Endodermal cell (in vitro differentiated cells): ENCODE data around the gene CYREN. TPM values are rescaled to one million over a fixed set of nuclear protein-coding genes. Genes with fewer than 3 reads are reported as not detected.
"Not testable (repeated sequence)": the region's sequence is repeated elsewhere in the genome, so short reads cannot be mapped to it uniquely, and the experiment has no call there.

Experiments
- DNase-seq: peaks from one replicate; pipeline ENCODE4 v3.0.0-alpha.2; 2017
- H3K27ac ChIP-seq: 2 replicates; pipeline ENCODE4 v1.5.1; 2013; ENCODE audit warnings: mild to moderate bottlenecking, low read depth, low read length, moderate library complexity
- H3K27me3 ChIP-seq: 2 replicates; pipeline ENCODE4 v1.6.1; 2013; ENCODE audit warnings: mild to moderate bottlenecking, low read length, moderate library complexity; ENCODE audit not compliant: insufficient read depth, control insufficient read depth, poor library complexity, severe bottlenecking
- H3K36me3 ChIP-seq: 2 replicates; pipeline ENCODE4 v1.7.0; 2013; ENCODE audit warnings: mild to moderate bottlenecking, low read length, moderate library complexity; ENCODE audit not compliant: control insufficient read depth, insufficient read depth
- H3K4me1 ChIP-seq: one replicate; pipeline ENCODE4 v1.7.0; 2013; ENCODE audit warnings: low read length; ENCODE audit not compliant: control insufficient read depth, insufficient read depth
- H3K4me3 ChIP-seq: 2 replicates; pipeline ENCODE4 v1.5.1; 2013; ENCODE audit warnings: mild to moderate bottlenecking, low read length, moderate library complexity
- H3K9ac ChIP-seq: 2 replicates; pipeline ENCODE4 v1.6.1; 2013; ENCODE audit warnings: mild to moderate bottlenecking, low read length, moderate library complexity; ENCODE audit not compliant: poor library complexity, severe bottlenecking; ENCODE audit errors: extremely low read depth
- H3K9me3 ChIP-seq: 2 replicates; pipeline ENCODE4 v1.6.1; 2013; ENCODE audit warnings: mild to moderate bottlenecking, low read length, moderate library complexity; ENCODE audit not compliant: control insufficient read depth
- H3K27ac Mint-ChIP-seq: 2 replicates; pipeline ENCODE4 v1.8.0; 2020; ENCODE audit warnings: mixed read lengths
- H3K27me3 Mint-ChIP-seq: 2 replicates; pipeline ENCODE4 v1.8.0; 2021; ENCODE audit warnings: mild to moderate bottlenecking, mixed read lengths; ENCODE audit not compliant: insufficient read depth
- H3K36me3 Mint-ChIP-seq: 2 replicates; pipeline ENCODE4 v1.8.0; 2020; ENCODE audit warnings: low read depth, mixed read lengths
- H3K4me1 Mint-ChIP-seq: 2 replicates; pipeline ENCODE4 v1.8.0; 2020; ENCODE audit warnings: mixed read lengths
- H3K4me3 Mint-ChIP-seq: 2 replicates; pipeline ENCODE4 v1.8.0; 2020; ENCODE audit warnings: mild to moderate bottlenecking, moderate library complexity, mixed read lengths
- H3K9me3 Mint-ChIP-seq: 2 replicates; pipeline ENCODE4 v1.8.0; 2020; ENCODE audit warnings: mild to moderate bottlenecking, mixed read lengths
- WGBS, 2 experiments: methylation state at CpG; one replicate each; pipeline versions ENCODE4 v1.1.5 to v1.1.7; 2013; ENCODE audit warnings: missing lambda C conversion rate in 2 of 2, mixed read lengths in 1 of 2; ENCODE audit not compliant: insufficient coverage in 1 of 2, insufficient read length in 1 of 2; 5-methylcytosine and 5-hydroxymethylcytosine counted together
- total RNA-seq, 2 donors: library from RNA; stranded (reverse); fragmentation: NEBNext Ultra II Directional in 1 of 2; extraction: Animal tissue kit (Norgen Biotek cat#: 25700) in 1 of 2; gene quantifications; 2 replicates in 1 of 2; 3 replicates in 1 of 2; pipeline ENCODE4 v1.2.1, GENCODE V29; 2021
- TF ChIP-seq, protein P1 (sequence below): fragments of 200-600 bp; sonication (generic); conservative IDR thresholded peaks from 2 replicates; pipeline ENCODE4 v1.5.0; 2021; ENCODE audit warnings: antibody characterized with exemption, mild to moderate bottlenecking

CYREN gene
- total RNA-seq, 2 donors from 2014 or later = 60.6 to 67.8 TPM

DNA sequence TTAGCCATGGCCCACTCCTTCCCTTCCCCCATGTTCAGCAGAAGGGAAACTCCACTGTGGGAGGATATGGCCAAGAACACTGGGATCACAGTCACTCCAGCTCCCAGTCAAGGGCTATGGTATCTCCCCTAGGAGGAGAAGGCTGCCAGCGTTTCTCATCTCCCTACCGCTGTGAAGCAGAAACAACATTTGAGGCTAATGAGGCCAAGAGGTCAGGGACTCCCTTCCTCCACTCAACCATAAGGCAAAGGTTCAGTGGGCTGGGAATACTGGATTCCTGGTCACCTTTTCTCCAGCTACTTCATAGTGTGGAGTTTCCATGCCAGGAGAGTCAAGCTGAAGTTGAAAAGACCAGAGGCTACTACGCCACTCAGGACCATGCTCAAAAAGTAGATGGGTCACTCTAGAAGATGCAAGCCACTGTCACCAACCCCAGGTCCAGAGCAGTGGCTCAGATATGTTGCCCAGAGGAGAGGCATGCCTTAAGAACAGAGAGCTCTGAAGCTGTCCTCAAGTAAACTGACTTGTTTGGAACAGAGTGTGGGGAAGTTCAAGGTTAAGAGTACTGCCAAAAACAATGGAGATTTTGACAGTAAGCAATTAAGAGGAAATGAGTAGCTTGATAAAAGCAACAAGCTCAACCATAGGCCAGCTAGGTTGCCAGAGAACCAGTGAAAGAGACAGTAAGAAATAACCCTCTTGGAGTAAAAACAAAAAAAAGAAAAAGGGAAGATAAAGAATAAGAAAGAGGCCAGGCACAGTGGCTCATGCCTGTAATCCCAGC, 26.4 kb downstream of the CYREN start:
- Histone ChIP-seq H3K36me3 (no peaks in the 10 kb centered on the region), H3K9ac (no peak overlapping the region), H3K27ac (no peak overlapping the region), H3K27me3 (no peaks in the 10 kb centered on the region), H3K4me3 (no peak overlapping the region), H3K9me3 (no peaks in the 10 kb centered on the region), H3K4me1 (no peaks in the 10 kb centered on the region)
- Mint-ChIP-seq H3K4me1 (no peaks in the 10 kb centered on the region), H3K27ac (no peak overlapping the region), H3K27me3 (peaks cover 3% of the 10 kb centered on the region), H3K4me3 (no peak overlapping the region), H3K9me3 (no peaks in the 10 kb centered on the region), H3K36me3 (no peaks in the 10 kb centered on the region)
- 87 to 100% methylated on average over 1 to 3 of the region's 3 CpGs for WGBS, 2 experiments
- TF ChIP-seq, protein P1, sequence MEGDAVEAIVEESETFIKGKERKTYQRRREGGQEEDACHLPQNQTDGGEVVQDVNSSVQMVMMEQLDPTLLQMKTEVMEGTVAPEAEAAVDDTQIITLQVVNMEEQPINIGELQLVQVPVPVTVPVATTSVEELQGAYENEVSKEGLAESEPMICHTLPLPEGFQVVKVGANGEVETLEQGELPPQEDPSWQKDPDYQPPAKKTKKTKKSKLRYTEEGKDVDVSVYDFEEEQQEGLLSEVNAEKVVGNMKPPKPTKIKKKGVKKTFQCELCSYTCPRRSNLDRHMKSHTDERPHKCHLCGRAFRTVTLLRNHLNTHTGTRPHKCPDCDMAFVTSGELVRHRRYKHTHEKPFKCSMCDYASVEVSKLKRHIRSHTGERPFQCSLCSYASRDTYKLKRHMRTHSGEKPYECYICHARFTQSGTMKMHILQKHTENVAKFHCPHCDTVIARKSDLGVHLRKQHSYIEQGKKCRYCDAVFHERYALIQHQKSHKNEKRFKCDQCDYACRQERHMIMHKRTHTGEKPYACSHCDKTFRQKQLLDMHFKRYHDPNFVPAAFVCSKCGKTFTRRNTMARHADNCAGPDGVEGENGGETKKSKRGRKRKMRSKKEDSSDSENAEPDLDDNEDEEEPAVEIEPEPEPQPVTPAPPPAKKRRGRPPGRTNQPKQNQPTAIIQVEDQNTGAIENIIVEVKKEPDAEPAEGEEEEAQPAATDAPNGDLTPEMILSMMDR = no peak
- DNase-seq = no peak

DNA sequence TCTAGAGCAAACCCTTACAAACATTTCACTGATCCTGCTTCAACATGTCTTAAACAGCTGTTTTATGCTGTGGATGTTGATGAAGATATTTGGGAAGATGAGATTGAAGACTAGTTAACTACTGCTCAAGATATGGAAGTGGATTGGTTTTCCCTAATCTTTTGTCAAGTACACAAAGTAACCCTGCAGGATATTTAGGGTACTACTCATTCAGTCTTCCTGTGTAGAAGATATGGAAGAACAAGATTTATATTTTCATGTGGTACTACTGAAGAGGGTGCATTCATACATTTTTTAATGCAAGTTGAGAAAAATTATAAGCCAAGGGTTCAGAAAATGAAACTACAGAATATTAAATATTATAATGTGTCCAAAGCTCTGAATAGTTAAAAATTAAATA, 40.9 kb downstream of the CYREN start:
- TF ChIP-seq, protein P1 = peak; percentile 52
- no peaks in the 10 kb centered on the region for H3K4me1 ChIP-seq
- Mint-ChIP-seq H3K27me3 (peaks cover 6% of the 10 kb centered on the region), H3K27ac (no peak overlapping the region), H3K4me3 (no peak overlapping the region), H3K9me3 (peaks cover 7% of the 10 kb centered on the region), H3K36me3 (no peaks in the 10 kb centered on the region), H3K4me1 (no peaks in the 10 kb centered on the region)
- H3K27me3 ChIP-seq = no peaks in the 10 kb centered on the region
- no peak overlapping the region for H3K4me3 ChIP-seq
- peaks cover 12% of the 10 kb centered on the region for H3K9me3 ChIP-seq
- no peak for DNase-seq
- H3K27ac ChIP-seq = no peak overlapping the region
- H3K36me3 ChIP-seq = no peaks in the 10 kb centered on the region
- H3K9ac ChIP-seq = no peak overlapping the region

DNA sequence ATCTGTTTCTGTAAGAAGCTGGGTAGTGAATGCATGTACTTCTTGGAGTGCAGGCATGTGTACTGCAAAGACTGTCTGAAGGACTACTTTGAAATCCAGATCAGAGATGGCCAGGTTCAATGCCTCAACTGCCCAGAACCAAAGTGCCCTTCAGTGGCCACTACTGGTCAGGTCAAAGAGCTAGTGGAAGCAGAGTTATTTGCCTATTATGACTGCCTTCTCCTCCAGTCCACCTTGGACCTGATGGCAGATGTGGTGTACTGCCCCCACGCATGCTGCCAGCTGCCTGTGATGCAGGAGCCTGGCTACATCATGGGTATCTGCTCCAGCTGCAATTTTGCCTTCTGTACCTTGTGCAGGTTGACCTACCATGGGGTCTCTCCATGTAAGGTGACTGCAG, 41.6 kb downstream of the CYREN start:
- DNase-seq = peak; percentile 38
- Histone ChIP-seq H3K9ac (no peak overlapping the region), H3K4me1 (no peaks in the 10 kb centered on the region), H3K27me3 (no peaks in the 10 kb centered on the region), H3K9me3 (peaks cover 12% of the 10 kb centered on the region), H3K27ac (no peak overlapping the region), H3K4me3 (no peak overlapping the region), H3K36me3 (no peaks in the 10 kb centered on the region)
- WGBS, 2 experiments = 93% methylated on average over 1 of the region's 1 CpG; no CpG with 5 or more reads in 1 of the 2 experiments
- Mint-ChIP-seq H3K4me3 (no peak overlapping the region), H3K9me3 (peaks cover 7% of the 10 kb centered on the region), H3K36me3 (no peaks in the 10 kb centered on the region), H3K4me1 (no peaks in the 10 kb centered on the region), H3K27ac (no peak overlapping the region), H3K27me3 (peaks cover 6% of the 10 kb centered on the region)
- TF ChIP-seq, protein P1 = no peak

DNA sequence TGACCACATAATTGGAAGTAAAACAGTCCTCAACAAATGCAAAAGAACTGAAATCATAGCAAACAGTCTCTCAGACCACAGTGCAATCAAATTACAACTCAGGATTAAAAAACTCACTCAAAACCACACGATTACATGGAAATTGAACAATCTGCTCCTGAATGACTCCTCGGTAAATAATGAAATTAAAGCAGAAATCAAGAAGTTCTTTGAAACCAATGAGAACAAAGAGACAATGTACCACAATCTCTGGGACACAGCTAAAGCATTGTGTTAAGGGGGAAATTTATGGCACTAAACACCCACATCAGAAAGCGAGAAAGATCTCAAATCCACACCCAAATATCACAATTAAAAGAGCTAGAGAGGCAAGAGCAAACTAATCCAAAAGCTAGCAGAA, 45.9 kb downstream of the CYREN start:
- not testable (repeated sequence) for H3K4me3 ChIP-seq, H3K27ac Mint-ChIP-seq, H3K27me3 ChIP-seq, H3K4me3 Mint-ChIP-seq, H3K4me1 ChIP-seq, H3K4me1 Mint-ChIP-seq, H3K27me3 Mint-ChIP-seq, DNase-seq, H3K9ac ChIP-seq, H3K36me3 Mint-ChIP-seq, H3K36me3 ChIP-seq, H3K27ac ChIP-seq
- WGBS, 2 experiments = 85 to 100% methylated on average over 1 to 3 of the region's 3 CpGs
- H3K9me3 ChIP-seq = peaks cover 17% of the 10 kb centered on the region
- peaks cover 20% of the 10 kb centered on the region for H3K9me3 Mint-ChIP-seq
